A673 (cell line): ENCODE measurements around the gene EDEM3. TPM values are rescaled to one million over a fixed set of nuclear protein-coding genes. Genes with fewer than 3 reads are reported as not detected.

ENCODE experiments used
- BruUV-seq: library from RNA; stranded (reverse); fragments of 400-500 nt; replicated peaks from 2 replicates; lab custom pipeline; 2021; lab: Mats Ljungman, UMichigan
- CTCF ChIA-PET: fragments of 300-600 bp; sonication (Branson Sonifier 250); formaldehyde crosslinking; loops from one replicate; lab custom pipeline; 2022; ENCODE audit warnings: antibody characterized with exemption; lab: Charles Lee
- POLR2A ChIA-PET: fragments of 300-600 bp; sonication (Branson Sonifier 250); formaldehyde crosslinking; loops from one replicate; lab custom pipeline; 2022; ENCODE audit warnings: antibody characterized with exemption; ENCODE audit not compliant: low non-redundant PET; lab: Charles Lee
- DNase-seq: peaks from one replicate; pipeline ENCODE4 v3.0.0-alpha.2; 2015; ENCODE audit warnings: low spot score
- H3K27ac ChIP-seq: fragments of 200-600 bp; sonication (generic); 2 replicates; pipeline ENCODE4 v1.5.1; 2016; ENCODE audit warnings: mixed run types, low read depth, mild to moderate bottlenecking, mixed read lengths, antibody characterized with exemption, low read length; ENCODE audit not compliant: poor library complexity, severe bottlenecking
- H3K27me3 ChIP-seq: fragments of 200-600 bp; sonication (generic); replicated peaks from 2 replicates; pipeline ENCODE4 v1.6.1; 2017; ENCODE audit warnings: mixed run types, low read depth, mild to moderate bottlenecking, mixed read lengths, antibody characterized with exemption, low read length; ENCODE audit not compliant: insufficient read depth, poor library complexity
- H3K36me3 ChIP-seq: fragments of 200-600 bp; sonication (generic); 2 replicates; pipeline ENCODE4 v1.6.1; 2016; ENCODE audit warnings: mixed run types, mild to moderate bottlenecking, mixed read lengths, antibody characterized with exemption, low read length; ENCODE audit not compliant: insufficient read depth, poor library complexity, severe bottlenecking
- H3K4me1 ChIP-seq: fragments of 200-600 bp; sonication (generic); 2 replicates; pipeline ENCODE4 v1.6.1; 2017; ENCODE audit warnings: mixed run types, mild to moderate bottlenecking, mixed read lengths, antibody characterized with exemption, low read length; ENCODE audit not compliant: insufficient read depth, poor library complexity, severe bottlenecking
- H3K4me3 ChIP-seq: fragments of 200-600 bp; sonication (generic); 2 replicates; pipeline ENCODE4 v1.5.1; 2016; ENCODE audit warnings: low read depth, mixed run types, mild to moderate bottlenecking, mixed read lengths, low read length; ENCODE audit not compliant: poor library complexity, severe bottlenecking
- H3K9me3 ChIP-seq: fragments of 200-600 bp; sonication (generic); 2 replicates; pipeline ENCODE4 v1.6.1; 2016; ENCODE audit warnings: mixed run types, low read depth, mild to moderate bottlenecking, mixed read lengths, antibody characterized with exemption, low read length; ENCODE audit not compliant: poor library complexity, severe bottlenecking
- EZH2 ChIP-seq: fragments of 200-600 bp; sonication (generic); IDR thresholded peaks from 2 replicates; pipeline ENCODE4 v1.6.1; 2017; ENCODE audit warnings: borderline replicate concordance, low read depth, mild to moderate bottlenecking, mixed read lengths, antibody characterized with exemption, low read length; ENCODE audit not compliant: poor library complexity, severe bottlenecking
- intact Hi-C: fragments of 100-400 bp; cut with micrococcal nuclease; formaldehyde crosslinking; loops from one replicate; pipeline ENCODE4 v1.10.0; 2022; ENCODE audit not compliant: unreplicated experiment
- total RNA-seq: library from RNA; stranded (reverse); gene quantifications from 2 replicates; pipeline ENCODE4 v1.2.3, GENCODE V29; 2021
- TF ChIP-seq, protein P1 (sequence below): fragments of 300-800, 200-600 bp; sonication (generic); conservative IDR thresholded peaks from 2 replicates; pipeline ENCODE4 v1.5.1; 2017; ENCODE audit warnings: low read depth, mild to moderate bottlenecking, antibody characterized with exemption, low read length, moderate library complexity, mixed read lengths

The EDEM3 gene
- total RNA-seq, 1 experiment from 2014 or later, result 24.3 TPM

DNA sequence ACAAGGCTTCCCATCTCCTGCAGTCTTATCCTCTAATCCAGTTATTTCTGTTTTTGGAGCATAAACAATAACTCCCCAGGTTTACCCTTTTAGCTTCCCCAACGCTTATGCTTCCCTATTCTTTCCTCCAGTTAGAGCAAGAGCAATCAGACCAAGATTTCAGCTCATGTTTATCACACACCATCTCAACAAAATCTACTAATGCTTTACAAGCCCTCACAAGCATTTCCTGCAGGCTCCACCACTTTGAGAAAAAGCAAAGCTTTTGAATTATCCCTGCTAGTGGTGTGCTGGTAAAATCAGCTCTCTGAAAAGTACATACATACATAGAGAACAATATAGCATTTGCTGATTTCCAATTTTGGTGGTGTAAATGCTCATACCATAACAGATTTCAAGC is 92.9 kb downstream of the EDEM3 start:
- POLR2A ChIA-PET, result no interaction called here
- Histone ChIP-seq H3K4me3 (no peak overlapping the region), H3K36me3 (no peaks in the 10 kb centered on the region), H3K27ac (no peak overlapping the region), H3K27me3 (no peaks in the 10 kb centered on the region), H3K4me1 (peaks cover 5% of the 10 kb centered on the region), H3K9me3 (no peaks in the 10 kb centered on the region)
- no peak for DNase-seq
- no peak for TF ChIP-seq EZH2
- TF ChIP-seq, protein P1, sequence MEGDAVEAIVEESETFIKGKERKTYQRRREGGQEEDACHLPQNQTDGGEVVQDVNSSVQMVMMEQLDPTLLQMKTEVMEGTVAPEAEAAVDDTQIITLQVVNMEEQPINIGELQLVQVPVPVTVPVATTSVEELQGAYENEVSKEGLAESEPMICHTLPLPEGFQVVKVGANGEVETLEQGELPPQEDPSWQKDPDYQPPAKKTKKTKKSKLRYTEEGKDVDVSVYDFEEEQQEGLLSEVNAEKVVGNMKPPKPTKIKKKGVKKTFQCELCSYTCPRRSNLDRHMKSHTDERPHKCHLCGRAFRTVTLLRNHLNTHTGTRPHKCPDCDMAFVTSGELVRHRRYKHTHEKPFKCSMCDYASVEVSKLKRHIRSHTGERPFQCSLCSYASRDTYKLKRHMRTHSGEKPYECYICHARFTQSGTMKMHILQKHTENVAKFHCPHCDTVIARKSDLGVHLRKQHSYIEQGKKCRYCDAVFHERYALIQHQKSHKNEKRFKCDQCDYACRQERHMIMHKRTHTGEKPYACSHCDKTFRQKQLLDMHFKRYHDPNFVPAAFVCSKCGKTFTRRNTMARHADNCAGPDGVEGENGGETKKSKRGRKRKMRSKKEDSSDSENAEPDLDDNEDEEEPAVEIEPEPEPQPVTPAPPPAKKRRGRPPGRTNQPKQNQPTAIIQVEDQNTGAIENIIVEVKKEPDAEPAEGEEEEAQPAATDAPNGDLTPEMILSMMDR, result no peak
- intact Hi-C loops, result loop anchor here (2.0 to 10.0 kb wide), 5 partner anchors 277 to 1007 kb away; partner anchors contain the start of genes APOBEC4 and C1orf21
- no TSS peak for BruUV-seq
- CTCF ChIA-PET, result interaction anchor here (1.7 kb wide), 1 partner anchor 29 kb away, joined by 4 read pairs; no protein-coding TSS in a partner anchor

GRCh38 chr1:184660462-184661191 is 94.0 kb downstream of the EDEM3 start:
- TF ChIP-seq, protein P1, result no peak
- TF ChIP-seq EZH2, result no peak
- POLR2A ChIA-PET, result no interaction called here
- DNase-seq, result no peak
- Histone ChIP-seq H3K9me3 (no peaks in the 10 kb centered on the region), H3K36me3 (no peaks in the 10 kb centered on the region), H3K27ac (no peak overlapping the region), H3K27me3 (no peaks in the 10 kb centered on the region), H3K4me3 (no peak overlapping the region), H3K4me1 (peaks cover 5% of the 10 kb centered on the region)
- no TSS peak for BruUV-seq
- CTCF ChIA-PET, result interaction anchor here (1.7 kb wide), 1 partner anchor 31 kb away, joined by 4 read pairs; no protein-coding TSS in a partner anchor
- intact Hi-C loops, result loop anchor here (10.0 kb wide), 4 partner anchors 276 to 1006 kb away; partner anchors contain the start of genes APOBEC4 and C1orf21

- intact Hi-C loops, result no loop called here
- Histone ChIP-seq H3K4me3 (no peak overlapping the region), H3K27me3 (no peaks in the 10 kb centered on the region), H3K4me1 (peaks cover 5% of the 10 kb centered on the region), H3K9me3 (no peaks in the 10 kb centered on the region), H3K27ac (no peak overlapping the region), H3K36me3 (no peaks in the 10 kb centered on the region)
- ChIA-PET POLR2A (no interaction called here), CTCF (no interaction called here)
- no peak for TF ChIP-seq EZH2
- TF ChIP-seq, protein P1, result no peak
- DNase-seq, result no peak
- BruUV-seq, result no TSS peak
Observed at GRCh38 chr1:184658055-184658454, 96.6 kb downstream of the EDEM3 start.
